ENCODE results near the gene LMTK2. TPM values are rescaled to one million over a fixed set of nuclear protein-coding genes. Genes with fewer than 3 reads are reported as not detected.

The LMTK2 gene
- total and polyA plus RNA-seq, 2 experiments from 2014 or later = 2.3 to 4.6 TPM

DNA sequence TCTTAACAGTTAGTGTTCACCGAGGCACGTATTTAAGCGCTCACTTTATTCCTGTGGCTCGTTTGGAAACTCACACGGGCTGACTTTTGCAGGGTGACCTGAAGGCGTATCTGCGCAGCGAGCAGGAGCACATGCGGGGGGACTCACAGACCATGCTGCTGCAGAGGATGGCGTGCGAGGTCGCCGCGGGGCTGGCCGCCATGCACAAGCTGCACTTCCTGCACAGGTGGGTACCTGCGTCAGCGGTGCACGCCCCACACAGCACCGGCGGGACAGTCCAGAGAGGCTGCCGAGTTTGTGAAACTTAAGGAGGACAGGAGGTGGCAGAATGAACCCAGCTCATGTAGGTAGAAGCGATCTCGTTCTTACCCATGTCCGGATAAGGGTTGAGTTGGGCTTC is 64.8 kb downstream of the LMTK2 start:
- WGBS, 2 experiments (ENCODE audit: low coverage in 1 of 2, low lambda C conversion rate in 2 of 2, missing lambda C conversion rate in 2 of 2) = 95 to 96% methylated on average over 23 to 24 of the region's 24 CpGs
- no peak for DNase-seq
- no peak overlapping the region for H3K4me2 ChIP-seq (ENCODE audit: unreplicated experiment)
- H3K4me3 ChIP-seq = no peak overlapping the region
- TF ChIP-seq EZH2 (IDR thresholded peaks at IDR 0.05; ENCODE audit: insufficient read depth, poor library complexity, severe bottlenecking) (no peak), EZH2phosphoT487 (IDR thresholded peaks at IDR 0.05; ENCODE audit: insufficient read depth, low read depth) (no peak)
- H3K27me3 ChIP-seq (replicated peaks; ENCODE audit: insufficient read depth) = no peaks in the 10 kb centered on the region
- H3F3A ChIP-seq (ENCODE audit: insufficient read depth) = no peaks in the 10 kb centered on the region
- H3K9ac ChIP-seq = no peak overlapping the region
- H4K20me1 ChIP-seq (ENCODE audit: insufficient read depth) = no peaks in the 10 kb centered on the region
- H3K9me2 ChIP-seq (ENCODE audit: insufficient read depth) = no peaks in the 10 kb centered on the region
- in situ Hi-C loops (cut with MboI) = no loop called here
- H3K27ac ChIP-seq = no peak overlapping the region
- no peaks in the 10 kb centered on the region for H3K36me3 ChIP-seq (ENCODE audit: low read depth)
- no peaks in the 10 kb centered on the region for H3K79me2 ChIP-seq (ENCODE audit: insufficient read depth)
- no peaks in the 10 kb centered on the region for H3K9me3 ChIP-seq (ENCODE audit: low read depth)
- H3K4me1 ChIP-seq (ENCODE audit: insufficient read depth) = no peaks in the 10 kb centered on the region
- no peak overlapping the region for H2AFZ ChIP-seq

DNA sequence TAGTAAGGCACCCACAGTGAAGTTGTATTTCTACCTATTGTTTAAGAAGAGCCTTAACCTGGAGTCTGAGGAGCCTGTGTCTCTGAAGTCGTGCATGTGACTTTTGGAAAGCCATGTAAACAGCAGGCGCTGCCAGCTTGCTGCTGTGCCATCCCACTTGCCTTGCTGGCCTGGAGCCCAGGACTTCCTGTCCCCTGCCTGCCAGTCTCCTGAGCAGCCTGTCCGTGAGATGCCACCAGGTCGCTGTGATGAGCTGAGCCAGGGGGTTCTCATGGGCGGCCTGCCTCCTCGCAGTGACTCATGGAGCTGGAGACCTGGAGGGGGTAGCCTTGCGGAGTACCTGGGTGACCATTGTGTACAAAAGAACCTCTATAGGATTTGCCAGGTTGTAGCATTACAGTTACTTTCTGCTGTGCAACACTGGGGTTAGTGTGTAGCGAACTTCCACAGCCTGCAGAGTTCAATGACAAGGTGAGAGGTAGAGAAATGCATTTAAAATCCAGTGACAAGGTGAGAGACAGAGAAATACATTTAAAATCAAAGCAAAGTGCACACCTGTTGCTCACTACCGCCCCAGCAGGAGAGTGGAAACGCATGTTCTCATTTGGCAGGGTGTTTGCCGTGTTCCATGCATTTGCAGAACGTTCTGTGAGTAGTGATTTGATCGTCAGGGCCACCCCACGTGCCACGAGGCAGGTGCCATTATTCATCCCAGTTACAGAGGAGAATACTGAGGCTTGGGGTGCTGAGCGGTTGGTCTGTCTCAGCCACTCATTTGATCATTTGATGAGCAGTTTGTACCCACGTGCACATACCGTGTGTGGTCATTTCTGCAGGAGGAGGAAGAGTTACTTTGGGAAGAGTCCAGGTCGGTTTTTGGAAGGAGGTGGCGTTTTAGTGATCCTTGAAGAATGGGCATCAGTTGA is 67.9 kb downstream of the LMTK2 start:
- no peak overlapping the region for H3K27ac ChIP-seq
- no peak overlapping the region for H3K9ac ChIP-seq
- H3K27me3 ChIP-seq (replicated peaks; ENCODE audit: insufficient read depth) = no peaks in the 10 kb centered on the region
- no peaks in the 10 kb centered on the region for H3K4me1 ChIP-seq (ENCODE audit: insufficient read depth)
- H3F3A ChIP-seq (ENCODE audit: insufficient read depth) = no peaks in the 10 kb centered on the region
- no peaks in the 10 kb centered on the region for H3K36me3 ChIP-seq (ENCODE audit: low read depth)
- no peaks in the 10 kb centered on the region for H3K9me2 ChIP-seq (ENCODE audit: insufficient read depth)
- DNase-seq = no peak
- H3K79me2 ChIP-seq (ENCODE audit: insufficient read depth) = no peaks in the 10 kb centered on the region
- no peaks in the 10 kb centered on the region for H4K20me1 ChIP-seq (ENCODE audit: insufficient read depth)
- H2AFZ ChIP-seq = no peak overlapping the region
- H3K4me2 ChIP-seq (ENCODE audit: unreplicated experiment) = no peak overlapping the region
- TF ChIP-seq EZH2phosphoT487 (IDR thresholded peaks at IDR 0.05; ENCODE audit: insufficient read depth, low read depth) (no peak), EZH2 (IDR thresholded peaks at IDR 0.05; ENCODE audit: insufficient read depth, poor library complexity, severe bottlenecking) (no peak)
- H3K9me3 ChIP-seq (ENCODE audit: low read depth) = no peaks in the 10 kb centered on the region
- WGBS, 2 experiments (ENCODE audit: low coverage in 1 of 2, low lambda C conversion rate in 2 of 2, missing lambda C conversion rate in 2 of 2) = 91% methylated on average over 20 of the region's 20 CpGs
- H3K4me3 ChIP-seq = no peak overlapping the region
- in situ Hi-C loops (cut with MboI) = no loop called here

DNA sequence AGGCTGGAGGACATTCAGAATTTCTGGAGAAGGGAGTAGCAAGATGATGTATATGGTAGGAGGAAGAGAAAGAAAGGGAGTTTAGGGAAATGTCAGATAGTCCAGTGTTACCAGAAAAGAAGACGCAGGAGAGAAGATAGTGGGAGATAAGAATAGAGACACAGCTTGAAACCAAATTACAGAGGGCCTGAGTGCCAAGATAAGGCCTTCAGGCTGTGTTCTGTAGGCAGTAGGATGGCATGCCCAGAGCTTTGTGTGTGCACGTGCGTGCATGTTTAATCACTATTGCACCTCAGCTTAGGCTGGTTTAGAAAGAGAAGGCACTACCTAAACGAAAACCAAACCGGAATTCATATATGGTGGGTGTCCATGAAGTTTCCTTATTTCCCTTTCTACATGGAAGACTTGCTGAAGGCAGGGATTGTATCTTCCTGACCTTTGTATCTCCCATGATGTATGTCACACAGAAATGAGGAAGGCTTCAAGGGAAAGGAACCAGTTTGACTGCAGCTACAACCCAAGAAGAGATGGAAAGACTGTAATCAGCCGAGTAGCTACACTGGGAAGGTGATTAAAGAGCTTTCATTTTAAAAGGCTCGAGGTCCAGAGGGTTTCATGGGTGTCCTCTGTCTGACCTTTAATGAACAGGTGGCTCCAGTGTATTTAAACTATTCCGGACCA is 68.7 kb downstream of the LMTK2 start:
- Histone ChIP-seq H2AFZ (no peak overlapping the region), H3K4me1 (ENCODE audit: insufficient read depth) (no peaks in the 10 kb centered on the region), H3K9me3 (ENCODE audit: low read depth) (no peaks in the 10 kb centered on the region), H3K4me2 (ENCODE audit: unreplicated experiment) (no peak overlapping the region), H3K27ac (no peak overlapping the region), H3K9ac (no peak overlapping the region), H3K9me2 (ENCODE audit: insufficient read depth) (no peaks in the 10 kb centered on the region), H3F3A (ENCODE audit: insufficient read depth) (no peaks in the 10 kb centered on the region), H3K27me3 (replicated peaks; ENCODE audit: insufficient read depth) (no peaks in the 10 kb centered on the region), H3K4me3 (no peak overlapping the region), H4K20me1 (ENCODE audit: insufficient read depth) (no peaks in the 10 kb centered on the region), H3K36me3 (ENCODE audit: low read depth) (no peaks in the 10 kb centered on the region), H3K79me2 (ENCODE audit: insufficient read depth) (no peaks in the 10 kb centered on the region)
- in situ Hi-C loops (cut with MboI) = no loop called here
- WGBS, 2 experiments (ENCODE audit: low coverage in 1 of 2, low lambda C conversion rate in 2 of 2, missing lambda C conversion rate in 2 of 2) = 94 to 95% methylated on average over 8 of the region's 8 CpGs
- no peak for TF ChIP-seq EZH2phosphoT487 (IDR thresholded peaks at IDR 0.05; ENCODE audit: insufficient read depth, low read depth)
- no peak for TF ChIP-seq EZH2 (IDR thresholded peaks at IDR 0.05; ENCODE audit: insufficient read depth, poor library complexity, severe bottlenecking)
- DNase-seq = no peak

DNA sequence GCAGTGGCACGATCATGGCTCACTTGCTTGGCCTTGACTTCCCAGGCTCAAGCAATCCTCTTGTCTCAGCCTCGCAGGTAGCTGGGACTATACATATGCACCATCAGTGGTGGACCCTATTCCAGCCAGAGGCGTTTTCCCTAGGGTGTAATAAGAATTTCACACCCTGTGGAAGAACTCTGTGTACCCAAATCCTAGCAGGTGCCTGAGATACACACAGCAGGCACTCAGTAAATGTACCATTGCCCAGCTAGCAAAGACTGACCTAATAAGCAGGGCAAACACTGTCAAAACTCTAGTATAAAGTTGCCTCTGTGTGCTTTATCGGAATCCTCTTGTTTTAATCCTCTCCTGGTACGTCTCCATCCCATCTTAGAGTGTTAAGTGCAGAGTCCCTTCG is 70.9 kb downstream of the LMTK2 start:
- Histone ChIP-seq H3K4me1 (ENCODE audit: insufficient read depth) (no peaks in the 10 kb centered on the region), H3K79me2 (ENCODE audit: insufficient read depth) (no peaks in the 10 kb centered on the region), H3K27me3 (replicated peaks; ENCODE audit: insufficient read depth) (no peaks in the 10 kb centered on the region), H4K20me1 (ENCODE audit: insufficient read depth) (no peaks in the 10 kb centered on the region), H3K9ac (no peak overlapping the region), H3F3A (ENCODE audit: insufficient read depth) (no peaks in the 10 kb centered on the region), H3K9me3 (ENCODE audit: low read depth) (no peaks in the 10 kb centered on the region), H3K9me2 (ENCODE audit: insufficient read depth) (no peaks in the 10 kb centered on the region), H2AFZ (no peak overlapping the region), H3K4me3 (no peak overlapping the region), H3K36me3 (ENCODE audit: low read depth) (no peaks in the 10 kb centered on the region), H3K4me2 (ENCODE audit: unreplicated experiment) (no peak overlapping the region), H3K27ac (no peak overlapping the region)
- TF ChIP-seq EZH2phosphoT487 (IDR thresholded peaks at IDR 0.05; ENCODE audit: insufficient read depth, low read depth) (no peak), EZH2 (IDR thresholded peaks at IDR 0.05; ENCODE audit: insufficient read depth, poor library complexity, severe bottlenecking) (no peak)
- no peak for DNase-seq
- 86 to 89% methylated on average over 6 of the region's 6 CpGs for WGBS, 2 experiments (ENCODE audit: low coverage in 1 of 2, low lambda C conversion rate in 2 of 2, missing lambda C conversion rate in 2 of 2)
- in situ Hi-C loops (cut with MboI) = no loop called here
